GM10248 (cell line): ENCODE measurements around the gene PLPP3.

Experiments used
- CTCF ChIA-PET: fragments of 300-600 bp; sonication (Branson Sonifier 250); formaldehyde crosslinking; extraction: SDS; loops from one replicate; lab custom pipeline; 2021; ENCODE audit warnings: antibody characterized with exemption; lab: Yijun Ruan, JAX
- POLR2A ChIA-PET: fragments of 350-650 bp; sonication (Branson Sonifier 250); formaldehyde crosslinking; extraction: SDS; loops from one replicate; lab custom pipeline; 2020; ENCODE audit warnings: antibody characterized with exemption; lab: Yijun Ruan, JAX
- DNase-seq: peaks from one replicate; pipeline ENCODE4 v3.0.0; 2012; ENCODE audit errors: extremely low spot score
- TF ChIP-seq, protein P1 (sequence below): IDR thresholded peaks from 2 replicates; pipeline ENCODE4 v1.5.1; 2012; ENCODE audit warnings: mild to moderate bottlenecking, low read depth; ENCODE audit errors: extremely low read depth, missing control alignments, control extremely low read depth

The PLPP3 gene

DNA sequence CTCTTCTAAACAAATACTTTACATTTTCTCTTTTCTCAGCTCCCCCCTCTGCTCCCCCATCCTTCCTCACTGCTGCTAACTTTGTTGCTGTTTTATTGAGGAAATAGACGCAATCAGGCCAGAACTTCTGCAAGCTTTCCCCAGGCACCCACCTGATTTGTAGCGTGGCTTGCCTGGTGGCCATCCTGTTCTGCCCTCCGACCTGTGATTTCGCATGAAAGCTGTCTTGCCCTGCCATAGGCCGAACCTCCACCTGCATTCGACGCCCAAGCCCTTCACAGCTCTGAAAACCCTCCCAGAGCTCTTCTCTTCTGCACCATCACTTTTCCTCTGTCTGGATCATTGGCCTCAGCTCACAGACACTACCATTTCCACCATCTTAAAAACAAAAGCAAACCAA lies 100.6 kb downstream of the PLPP3 start:
- DNase-seq = no peak
- TF ChIP-seq, protein P1, sequence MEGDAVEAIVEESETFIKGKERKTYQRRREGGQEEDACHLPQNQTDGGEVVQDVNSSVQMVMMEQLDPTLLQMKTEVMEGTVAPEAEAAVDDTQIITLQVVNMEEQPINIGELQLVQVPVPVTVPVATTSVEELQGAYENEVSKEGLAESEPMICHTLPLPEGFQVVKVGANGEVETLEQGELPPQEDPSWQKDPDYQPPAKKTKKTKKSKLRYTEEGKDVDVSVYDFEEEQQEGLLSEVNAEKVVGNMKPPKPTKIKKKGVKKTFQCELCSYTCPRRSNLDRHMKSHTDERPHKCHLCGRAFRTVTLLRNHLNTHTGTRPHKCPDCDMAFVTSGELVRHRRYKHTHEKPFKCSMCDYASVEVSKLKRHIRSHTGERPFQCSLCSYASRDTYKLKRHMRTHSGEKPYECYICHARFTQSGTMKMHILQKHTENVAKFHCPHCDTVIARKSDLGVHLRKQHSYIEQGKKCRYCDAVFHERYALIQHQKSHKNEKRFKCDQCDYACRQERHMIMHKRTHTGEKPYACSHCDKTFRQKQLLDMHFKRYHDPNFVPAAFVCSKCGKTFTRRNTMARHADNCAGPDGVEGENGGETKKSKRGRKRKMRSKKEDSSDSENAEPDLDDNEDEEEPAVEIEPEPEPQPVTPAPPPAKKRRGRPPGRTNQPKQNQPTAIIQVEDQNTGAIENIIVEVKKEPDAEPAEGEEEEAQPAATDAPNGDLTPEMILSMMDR = no peak
- ChIA-PET CTCF (no interaction called here), POLR2A (no interaction called here)

DNA sequence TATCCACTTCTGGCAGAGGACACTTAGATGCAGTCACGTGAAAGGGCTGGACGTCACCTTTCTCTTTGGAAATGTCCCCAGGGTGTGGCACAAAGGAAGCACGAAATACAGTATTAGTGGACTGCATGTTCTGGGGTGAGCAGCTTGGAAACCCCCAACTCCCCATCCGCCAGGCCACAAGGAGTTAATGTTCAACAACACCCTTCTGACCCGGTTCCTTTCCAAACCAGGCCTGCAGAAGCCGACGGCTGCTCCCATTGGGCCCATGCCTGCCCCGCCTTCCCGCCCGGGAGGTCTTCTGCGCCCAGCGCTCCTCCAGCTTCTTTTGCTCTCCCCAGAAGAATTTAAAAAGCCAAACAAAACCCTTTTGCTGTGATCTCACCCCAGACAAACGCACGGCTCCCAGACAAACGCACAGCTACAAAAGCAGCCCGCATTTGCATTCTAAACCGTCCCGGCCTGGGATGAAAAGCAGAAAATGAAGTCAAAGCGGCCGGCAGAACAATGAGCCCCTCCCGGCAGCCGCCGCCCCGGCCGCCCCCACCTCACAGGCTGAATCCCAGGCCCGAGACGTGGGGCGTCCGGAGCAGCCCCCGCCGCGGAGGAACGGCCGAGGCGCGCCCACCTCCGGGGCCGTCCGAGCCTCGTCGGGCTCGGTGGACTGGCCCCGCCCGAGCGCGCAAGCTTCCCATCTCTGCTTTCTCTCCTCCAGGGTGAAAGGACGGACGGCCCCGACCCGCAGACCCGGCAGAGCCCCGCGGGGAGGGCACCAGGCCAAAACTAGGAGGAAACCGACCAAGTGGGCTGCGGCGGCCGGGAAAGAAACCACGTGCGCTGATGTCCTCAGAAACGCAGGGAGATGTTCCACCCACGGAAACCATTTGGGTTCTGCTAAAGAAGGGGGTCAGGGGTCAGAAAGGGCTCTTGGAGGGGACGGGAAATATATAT lies 101.9 kb downstream of the PLPP3 start:
- CTCF ChIA-PET = no interaction called here
- TF ChIP-seq, protein P1 = no peak

DNA sequence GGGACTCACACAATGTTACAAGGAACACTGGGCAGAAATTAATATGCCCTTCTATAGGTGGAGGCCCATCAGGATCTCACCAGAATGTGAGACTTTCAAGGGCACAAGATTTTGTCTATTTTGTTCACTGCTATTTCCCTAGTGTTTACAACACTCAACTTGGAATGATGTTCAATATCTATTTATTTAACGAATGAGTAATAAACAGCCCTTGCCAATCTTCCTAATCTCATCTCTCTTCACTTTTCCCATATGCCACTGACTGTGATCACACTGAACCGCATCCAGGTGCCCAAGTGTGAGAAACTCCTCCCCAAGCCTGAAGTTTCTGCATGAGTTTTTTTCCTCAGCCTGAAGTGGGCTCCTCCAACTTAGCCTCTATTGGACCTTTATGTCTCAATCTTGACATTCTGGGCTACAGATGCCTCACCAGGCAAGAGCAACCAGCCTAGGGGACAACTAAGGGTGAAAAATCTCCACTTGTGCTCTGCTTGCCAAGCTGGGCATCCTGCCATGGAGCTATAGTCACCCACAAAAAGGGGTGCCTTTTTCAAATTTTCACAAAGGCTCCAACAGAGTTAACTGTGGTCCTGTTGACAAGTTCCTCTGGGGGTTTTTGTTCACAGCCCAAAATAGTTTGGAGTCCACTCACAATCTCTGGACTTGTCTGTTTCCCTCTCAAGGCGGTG lies 105.6 kb downstream of the PLPP3 start:
- ChIA-PET CTCF (no interaction called here), POLR2A (no interaction called here)
- DNase-seq = no peak
- TF ChIP-seq, protein P1 = no peak

More for the DNA sequence above, 101.9 kb downstream of the PLPP3 start:
- POLR2A ChIA-PET = no interaction called here
- peak; percentile 26 for DNase-seq

DNA sequence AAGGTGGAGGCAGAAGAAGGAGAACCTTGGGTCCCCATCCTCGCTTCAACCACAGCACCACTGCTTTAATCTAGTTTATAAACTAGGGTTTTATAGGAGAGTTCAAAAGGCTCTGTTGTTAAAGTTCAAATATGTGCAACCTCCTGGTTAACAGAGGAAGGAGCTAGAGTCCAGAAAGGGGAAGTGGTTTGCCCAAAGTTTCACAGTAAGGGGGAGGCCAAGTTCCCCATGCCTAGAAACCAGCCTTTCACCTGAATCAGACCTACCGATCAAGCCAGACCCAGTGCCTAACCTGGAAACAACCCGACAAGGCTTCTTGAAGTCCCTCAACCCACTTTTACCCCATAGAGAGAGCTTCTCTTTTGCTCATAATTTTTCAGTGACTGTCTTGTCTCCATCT lies 106.5 kb downstream of the PLPP3 start:
- ChIA-PET POLR2A (no interaction called here), CTCF (no interaction called here)
- TF ChIP-seq, protein P1 = no peak
- DNase-seq = peak; percentile 63

DNA sequence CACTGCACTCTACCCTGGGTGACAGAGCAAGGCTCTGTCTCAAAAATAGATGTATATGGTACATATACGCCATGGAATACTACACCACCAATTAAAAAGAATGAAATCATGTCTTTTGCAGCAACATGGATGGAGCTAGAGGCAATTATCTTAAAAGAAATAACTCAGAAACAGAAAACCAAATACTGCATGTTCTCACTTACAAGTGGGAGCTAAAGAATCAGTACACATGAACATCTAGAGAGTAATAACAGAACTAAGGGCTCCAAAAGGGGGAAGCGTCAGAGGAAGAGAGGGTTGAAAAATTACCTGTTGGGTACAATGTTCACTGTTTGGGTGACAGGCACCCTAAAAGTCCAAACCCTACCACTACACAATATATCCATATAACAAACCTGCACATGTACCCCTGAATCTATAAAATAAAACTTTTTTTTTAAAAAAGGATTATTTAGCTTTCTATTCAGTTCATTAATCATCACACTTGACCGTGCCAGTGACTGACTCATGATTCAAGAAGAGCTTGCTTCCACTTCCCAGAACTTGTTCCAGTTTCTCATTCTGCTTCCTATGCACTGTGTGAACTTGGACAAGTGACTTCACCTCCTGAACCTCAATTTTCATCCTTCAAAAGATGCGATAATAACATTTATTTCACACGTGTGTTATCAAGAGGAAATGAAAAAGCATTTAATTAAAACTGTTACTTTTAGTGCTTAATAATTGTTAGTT lies 109.6 kb downstream of the PLPP3 start:
- CTCF ChIA-PET = interaction anchor here (1.5 kb wide), 1 partner anchor 43 kb away, joined by 3 read pairs; no protein-coding TSS in a partner anchor
- no peak for DNase-seq
- TF ChIP-seq, protein P1 = no peak
- POLR2A ChIA-PET = no interaction called here

DNA sequence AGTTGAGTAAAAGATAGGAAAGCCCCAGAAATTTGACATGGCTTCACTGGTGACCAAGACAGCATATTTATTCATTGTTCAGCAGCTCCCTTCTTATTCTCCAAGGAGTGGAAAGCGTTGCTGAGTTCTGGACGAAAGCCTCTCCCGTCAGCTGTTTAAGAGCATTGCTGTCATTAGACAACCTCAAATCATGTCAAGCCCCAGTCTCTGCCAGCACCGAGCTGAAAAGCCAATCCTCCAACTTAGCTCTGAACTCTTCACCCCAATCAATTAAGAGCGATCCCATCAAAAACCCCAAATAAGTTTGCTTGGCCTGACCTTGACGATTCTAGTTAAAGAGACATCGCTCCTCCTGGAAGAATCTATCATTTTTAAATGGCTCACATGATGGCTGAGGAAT lies 110.8 kb downstream of the PLPP3 start:
- CTCF ChIA-PET = no interaction called here
- POLR2A ChIA-PET = no interaction called here
- TF ChIP-seq, protein P1 = no peak
- no peak for DNase-seq
